COLO668 (cell line): ENCODE results near the gene LCE3E.

Source experiments
- DNase-seq: peaks from one replicate; lab custom pipeline; 2025; ENCODE audit not compliant: unreplicated experiment; lab: John Stamatoyannopoulos, UW

LCE3E gene

DNA sequence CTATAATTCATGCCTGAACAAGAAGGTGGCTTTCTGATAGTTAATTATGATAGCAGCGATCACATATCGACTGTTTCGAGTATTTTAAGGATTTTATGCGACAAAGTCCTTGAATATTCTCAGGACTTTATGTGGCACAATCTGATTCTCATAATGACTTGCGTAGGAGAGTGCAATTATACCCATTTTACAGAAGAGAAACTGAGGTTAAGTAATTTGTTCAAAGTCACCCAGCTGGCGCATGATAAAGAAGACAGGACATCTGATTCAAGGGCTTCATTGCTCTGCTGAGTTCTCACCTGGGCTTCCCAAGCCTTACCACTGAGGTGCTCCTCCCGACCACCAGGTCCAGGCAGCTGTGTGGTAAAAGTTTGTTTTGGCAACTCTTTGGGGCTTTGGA, 50.5 kb downstream of the LCE3E start:
- DNase-seq, result no peak
